ENCODE data around the gene TP53RK. TPM values are rescaled to one million over a fixed set of nuclear protein-coding genes. Genes with fewer than 3 reads are reported as not detected.

Gene TP53RK
- total and polyA plus RNA-seq, 10 donors = 6.9 to 24.2 (median 11.6) TPM

GRCh38 chr20:46639587-46639986 lies 49.7 kb downstream of the TP53RK start:
- WGBS, 5 donors = 82 to 96% (median 91%) methylated on average over 3 of the region's 3 CpGs
- Histone ChIP-seq H3K27ac (no peak overlapping the region), H3K9me3 (no peaks in the 10 kb centered on the region), H3K4me3 (no peak overlapping the region), H3K36me3 (no peaks in the 10 kb centered on the region), H3K4me1 (no peaks in the 10 kb centered on the region), H3K27me3 (replicated peaks in 1 of 7) (peaks cover 0 to 50% (median 0%) of the 10 kb centered on the region in 7 donors)
- TF ChIP-seq POLR2AphosphoS5 (IDR thresholded peaks at IDR 0.05) = no peak
- TF ChIP-seq POLR2A (IDR thresholded peaks at IDR 0.05) = no peak
- no peak for TF ChIP-seq CTCF (IDR thresholded peaks at IDR 0.05 in 8 of 11, conservative IDR thresholded peaks at IDR 0.05 in 3 of 11)
- DNase-seq = no peak
- intact Hi-C loops (cut with DNase I; ENCODE audit: low total_unique reads) = no loop called here

- DNase-seq = no peak
- Histone ChIP-seq H3K36me3 (no peaks in the 10 kb centered on the region), H3K4me3 (no peak overlapping the region), H3K27me3 (replicated peaks in 1 of 7) (peaks cover 0 to 50% (median 0%) of the 10 kb centered on the region in 7 donors), H3K27ac (no peak overlapping the region), H3K4me1 (no peaks in the 10 kb centered on the region), H3K9me3 (no peaks in the 10 kb centered on the region)
- intact Hi-C loops (cut with DNase I; ENCODE audit: low total_unique reads) = no loop called here
- TF ChIP-seq POLR2AphosphoS5 (IDR thresholded peaks at IDR 0.05) = no peak
- TF ChIP-seq CTCF (IDR thresholded peaks at IDR 0.05 in 8 of 11, conservative IDR thresholded peaks at IDR 0.05 in 3 of 11) = no peak
- 80 to 96% (median 91%) methylated on average over 4 of the region's 4 CpGs for WGBS, 5 donors
These were observed 50.4 kb downstream of the TP53RK start for GRCh38 chr20:46638898-46639274.

GRCh38 chr20:46638134-46638897 lies 50.9 kb downstream of the TP53RK start:
- Histone ChIP-seq H3K27me3 (replicated peaks in 1 of 7) (peaks cover 0 to 50% (median 0%) of the 10 kb centered on the region in 7 donors), H3K4me3 (no peak overlapping the region), H3K9me3 (no peaks in the 10 kb centered on the region), H3K27ac (no peak overlapping the region), H3K36me3 (no peaks in the 10 kb centered on the region), H3K4me1 (no peaks in the 10 kb centered on the region)
- intact Hi-C loops (cut with DNase I; ENCODE audit: low total_unique reads) = no loop called here
- TF ChIP-seq POLR2A (IDR thresholded peaks at IDR 0.05) (no peak), POLR2AphosphoS5 (IDR thresholded peaks at IDR 0.05) (no peak), CTCF (IDR thresholded peaks at IDR 0.05 in 8 of 11, conservative IDR thresholded peaks at IDR 0.05 in 3 of 11) (no peak)
- DNase-seq = no peak
- 85 to 94% (median 88%) methylated on average over 15 to 18 of the region's 18 CpGs for WGBS, 5 donors

- Histone ChIP-seq H3K4me3 (no peak overlapping the region), H3K9me3 (no peaks in the 10 kb centered on the region), H3K27me3 (replicated peaks in 1 of 7) (peaks cover 0 to 46% (median 0%) of the 10 kb centered on the region in 7 donors), H3K36me3 (no peaks in the 10 kb centered on the region), H3K4me1 (no peaks in the 10 kb centered on the region), H3K27ac (no peak overlapping the region)
- DNase-seq = no peak
- WGBS, 5 donors = 82 to 96% (median 91%) methylated on average over 3 to 4 of the region's 4 CpGs
- intact Hi-C loops (cut with DNase I; ENCODE audit: low total_unique reads) = no loop called here
- no peak for TF ChIP-seq POLR2A (IDR thresholded peaks at IDR 0.05)
- no peak for TF ChIP-seq CTCF (IDR thresholded peaks at IDR 0.05 in 8 of 11, conservative IDR thresholded peaks at IDR 0.05 in 3 of 11)
- no peak for TF ChIP-seq POLR2AphosphoS5 (IDR thresholded peaks at IDR 0.05)
These were observed 51.7 kb downstream of the TP53RK start for GRCh38 chr20:46637427-46638133.

Data from spleen (tissue), 11 donors.